Prostate gland (tissue), 2 donors: ENCODE measurements around the gene UBE2J2. TPM values are rescaled to one million over a fixed set of nuclear protein-coding genes. Genes with fewer than 3 reads are reported as not detected.

Experiments used
- DNase-seq: peaks from one replicate; pipeline ENCODE4 v3.0.0-alpha.2; 2019; ENCODE audit warnings: low spot score
- H3K27ac ChIP-seq, 2 donors: fragments of 200-600 bp; sonication (generic); 2 replicates each; pipeline ENCODE4 v1.5.1; 2017 to 2019
- H3K27me3 ChIP-seq: fragments of 200-600 bp; sonication (generic); replicated peaks from 2 replicates; pipeline ENCODE4 v1.5.1; 2019; ENCODE audit not compliant: insufficient read depth
- H3K36me3 ChIP-seq, 2 donors: fragments of 200-600 bp; sonication (generic); 1 replicate in 1 of 2; 2 replicates in 1 of 2; pipeline versions ENCODE4 v1.5.1 to v1.8.1; 2017 to 2019
- H3K4me1 ChIP-seq: fragments of 200-600 bp; sonication (generic); replicated peaks from 2 replicates; pipeline ENCODE4 v1.5.1; 2019
- H3K4me3 ChIP-seq, 2 donors: fragments of 200-600 bp; sonication (generic); 2 replicates each; pipeline ENCODE4 v1.5.1; 2017 to 2019
- H3K9me3 ChIP-seq: fragments of 200-600 bp; sonication (generic); 2 replicates; pipeline ENCODE4 v1.5.1; 2017
- POLR2A ChIP-seq: fragments of 450-650 bp; IDR thresholded peaks from one replicate; pipeline ENCODE4 v1.6.1; 2016; ENCODE audit warnings: antibody characterized with exemption, mild to moderate bottlenecking
- POLR2AphosphoS5 ChIP-seq: sonication (generic); formaldehyde crosslinking; IDR thresholded peaks from one replicate; pipeline ENCODE4 v1.6.1; 2017; ENCODE audit warnings: antibody characterized with exemption
- WGBS: methylation state at CpG from one replicate; pipeline ENCODE4 v1.1.5; 2018; 5-methylcytosine and 5-hydroxymethylcytosine counted together
- intact Hi-C: fragments of 100-400 bp; cut with DNase I; formaldehyde crosslinking; loops from one replicate; pipeline ENCODE4 v1.14.2; 2022
- total RNA-seq, 2 donors: library from RNA; depleted of rRNA; stranded (reverse); fragments of >200 nt; gene quantifications; one replicate each; pipeline ENCODE4 v1.1.0, GENCODE V29; 2016
- TF ChIP-seq, protein P1 (sequence below), 4 experiments: fragments of 200-600 bp in 2 of 4; fragments of 450-650 bp in 2 of 4; sonication (generic) in 2 of 4; IDR thresholded peaks; 1 replicate in 3 of 4; 2 replicates in 1 of 4; pipeline ENCODE4 v1.5.1; 2016 to 2019; ENCODE audit warnings: antibody characterized with exemption in 4 of 4, mild to moderate bottlenecking in 2 of 4, moderate library complexity in 2 of 4

The UBE2J2 gene
- total RNA-seq, 2 donors from 2014 or later: 56.0 to 79.4 TPM

DNA sequence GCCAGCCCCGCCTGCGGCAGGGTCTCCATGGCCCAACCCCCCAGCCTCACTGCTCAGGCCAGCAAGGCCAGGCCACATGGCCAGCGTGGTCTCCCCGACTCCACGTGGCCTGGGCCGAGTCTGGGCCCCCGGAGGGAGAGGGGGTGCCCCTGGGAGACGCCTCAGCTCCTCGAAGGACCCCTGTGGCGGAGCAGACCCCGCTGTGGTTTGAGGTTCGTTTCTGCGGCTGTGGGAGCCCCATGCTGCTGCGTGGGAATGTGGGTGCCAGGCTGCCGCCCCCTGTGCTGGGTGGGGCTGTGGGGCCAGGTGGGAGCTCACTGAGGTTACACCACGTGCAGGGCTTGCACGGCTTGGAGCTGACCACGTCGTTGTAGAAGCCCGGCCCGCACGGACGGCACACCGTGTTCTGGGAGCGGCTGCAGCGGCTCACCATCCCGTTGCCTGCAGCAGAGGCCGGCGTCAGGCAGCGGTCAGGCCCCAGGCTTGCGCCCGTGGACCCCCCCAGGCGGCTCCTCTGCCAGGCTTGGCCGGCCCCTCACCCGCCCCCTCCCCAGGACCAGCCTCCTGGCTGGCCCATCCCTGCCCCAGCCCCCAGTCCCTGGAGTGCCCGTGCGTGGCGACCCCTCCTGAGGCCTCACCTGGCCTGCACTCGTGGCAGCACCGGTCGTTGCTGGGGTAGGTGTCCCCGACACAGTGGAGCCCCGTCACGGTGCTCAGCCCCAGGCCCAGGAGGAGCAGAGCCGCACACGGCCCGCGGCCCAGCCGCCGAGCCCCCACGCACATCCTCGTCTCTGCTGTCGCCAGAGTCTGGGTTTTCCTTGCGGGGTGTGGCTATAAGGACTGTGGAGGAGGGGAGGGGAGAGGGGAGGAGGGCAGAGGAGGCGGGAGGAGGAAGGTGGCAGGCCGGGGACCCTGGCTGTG lies 60.0 kb downstream of the UBE2J2 start, which contains the start of gene TNFRSF4:
Gene TNFRSF4 (minus strand): TSS at position 809 of the 921 bp plus-strand sequence. CDS start 26 bp downstream, at position 783.
- 61% methylated on average over 55 of the region's 56 CpGs for WGBS
- peaks cover 0 to 10% of the 10 kb centered on the region in 2 donors for H3K36me3 ChIP-seq
- H3K27me3 ChIP-seq: no peaks in the 10 kb centered on the region
- intact Hi-C loops: no loop called here
- DNase-seq: no peak
- no peak within 1 kb of the TSS for H3K4me3 ChIP-seq
- no peaks in the 10 kb centered on the region for H3K4me1 ChIP-seq
- H3K9me3 ChIP-seq: no peaks in the 10 kb centered on the region
- no peak for TF ChIP-seq POLR2AphosphoS5
- H3K27ac ChIP-seq: no peak within 1 kb of the TSS

DNA sequence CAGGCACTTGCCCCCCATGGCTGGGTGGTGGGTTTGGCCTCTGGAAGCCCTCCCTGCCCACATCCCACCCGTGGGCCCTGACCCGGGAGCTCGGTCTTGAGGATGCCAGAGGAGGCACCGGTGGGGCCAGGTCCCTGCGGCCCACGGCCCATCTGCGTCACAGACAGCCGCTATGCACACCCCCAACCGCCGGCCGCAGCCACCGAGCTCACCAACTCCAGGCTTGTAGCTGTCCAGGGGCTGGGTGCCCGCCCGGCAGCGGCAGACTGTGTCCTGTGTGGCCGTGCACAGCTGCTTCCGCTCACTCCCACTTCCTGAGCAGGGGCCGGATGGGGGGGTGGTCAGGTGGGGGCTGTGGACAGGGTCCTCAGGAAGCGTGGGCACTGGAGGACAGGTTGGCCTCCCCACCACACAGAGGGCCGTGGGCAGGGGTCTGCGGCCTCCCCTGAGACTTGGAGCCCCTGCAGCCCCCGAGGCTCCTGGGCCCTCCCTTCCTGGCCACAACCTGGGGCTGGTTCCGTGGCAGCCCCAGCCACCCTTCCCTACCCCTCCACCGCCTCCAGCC lies 60.8 kb downstream of the UBE2J2 start:
- no peak for DNase-seq
- no peaks in the 10 kb centered on the region for H3K9me3 ChIP-seq
- no peaks in the 10 kb centered on the region for H3K4me1 ChIP-seq
- 51% methylated on average over 11 of the region's 24 CpGs for WGBS
- intact Hi-C loops: no loop called here
- H3K27me3 ChIP-seq: no peaks in the 10 kb centered on the region
- no peak overlapping the region for H3K27ac ChIP-seq
- peak overlapping the region; percentile 12 to 16 for H3K4me3 ChIP-seq
- peaks cover 0 to 10% of the 10 kb centered on the region in 2 donors for H3K36me3 ChIP-seq
- TF ChIP-seq POLR2A: no peak
- TF ChIP-seq, protein P1, sequence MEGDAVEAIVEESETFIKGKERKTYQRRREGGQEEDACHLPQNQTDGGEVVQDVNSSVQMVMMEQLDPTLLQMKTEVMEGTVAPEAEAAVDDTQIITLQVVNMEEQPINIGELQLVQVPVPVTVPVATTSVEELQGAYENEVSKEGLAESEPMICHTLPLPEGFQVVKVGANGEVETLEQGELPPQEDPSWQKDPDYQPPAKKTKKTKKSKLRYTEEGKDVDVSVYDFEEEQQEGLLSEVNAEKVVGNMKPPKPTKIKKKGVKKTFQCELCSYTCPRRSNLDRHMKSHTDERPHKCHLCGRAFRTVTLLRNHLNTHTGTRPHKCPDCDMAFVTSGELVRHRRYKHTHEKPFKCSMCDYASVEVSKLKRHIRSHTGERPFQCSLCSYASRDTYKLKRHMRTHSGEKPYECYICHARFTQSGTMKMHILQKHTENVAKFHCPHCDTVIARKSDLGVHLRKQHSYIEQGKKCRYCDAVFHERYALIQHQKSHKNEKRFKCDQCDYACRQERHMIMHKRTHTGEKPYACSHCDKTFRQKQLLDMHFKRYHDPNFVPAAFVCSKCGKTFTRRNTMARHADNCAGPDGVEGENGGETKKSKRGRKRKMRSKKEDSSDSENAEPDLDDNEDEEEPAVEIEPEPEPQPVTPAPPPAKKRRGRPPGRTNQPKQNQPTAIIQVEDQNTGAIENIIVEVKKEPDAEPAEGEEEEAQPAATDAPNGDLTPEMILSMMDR (IDR thresholded peaks at IDR 0.05): no peak
- TF ChIP-seq POLR2AphosphoS5: no peak

DNA sequence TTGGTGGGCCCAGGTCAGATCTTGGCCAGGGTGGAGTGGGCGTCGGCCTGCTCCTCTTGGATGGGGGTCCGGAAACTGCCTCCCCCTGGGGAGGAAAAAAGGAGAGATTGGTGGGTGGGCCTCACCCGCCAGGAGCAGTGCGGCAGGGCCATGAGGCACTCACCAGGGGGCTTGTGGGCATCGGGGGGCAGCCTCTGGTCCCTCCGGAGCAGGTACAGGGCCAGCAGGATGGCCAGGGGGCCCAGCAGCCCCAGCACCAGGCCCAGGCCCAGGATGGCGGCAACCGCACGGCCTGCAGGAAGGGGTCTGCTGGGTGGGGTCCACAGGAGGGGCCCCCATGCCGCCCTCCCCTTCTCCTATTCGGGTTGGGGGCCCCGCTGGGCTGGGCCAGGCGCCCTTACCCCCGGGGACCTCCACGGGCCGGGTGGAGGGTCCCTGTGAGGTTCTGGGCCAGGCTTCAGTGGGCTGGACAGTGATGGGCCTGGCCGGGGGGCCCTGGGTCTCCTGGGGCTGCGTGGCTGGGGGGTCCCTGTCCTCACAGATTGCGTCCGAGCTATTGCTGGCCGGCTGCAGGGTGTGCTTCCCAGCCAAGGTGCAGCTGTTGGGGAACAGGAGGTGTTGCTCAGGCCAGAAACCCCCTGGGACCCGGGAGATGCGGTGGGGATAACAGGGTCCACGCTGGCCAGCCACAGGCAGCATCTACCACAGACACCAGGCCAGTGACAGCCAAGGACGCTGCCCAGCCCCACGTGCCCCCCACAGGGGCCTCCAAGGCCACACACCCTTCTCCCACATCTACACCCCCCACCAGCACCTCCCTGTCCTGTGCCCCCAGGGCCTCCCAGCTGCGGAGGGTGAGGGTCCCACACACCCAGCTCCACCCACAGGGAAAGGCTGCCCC lies 61.9 kb downstream of the UBE2J2 start:
- DNase-seq: no peak
- no peaks in the 10 kb centered on the region for H3K4me1 ChIP-seq
- H3K4me3 ChIP-seq: peak overlapping the region in 1 of 2 donors; percentile 16

DNA sequence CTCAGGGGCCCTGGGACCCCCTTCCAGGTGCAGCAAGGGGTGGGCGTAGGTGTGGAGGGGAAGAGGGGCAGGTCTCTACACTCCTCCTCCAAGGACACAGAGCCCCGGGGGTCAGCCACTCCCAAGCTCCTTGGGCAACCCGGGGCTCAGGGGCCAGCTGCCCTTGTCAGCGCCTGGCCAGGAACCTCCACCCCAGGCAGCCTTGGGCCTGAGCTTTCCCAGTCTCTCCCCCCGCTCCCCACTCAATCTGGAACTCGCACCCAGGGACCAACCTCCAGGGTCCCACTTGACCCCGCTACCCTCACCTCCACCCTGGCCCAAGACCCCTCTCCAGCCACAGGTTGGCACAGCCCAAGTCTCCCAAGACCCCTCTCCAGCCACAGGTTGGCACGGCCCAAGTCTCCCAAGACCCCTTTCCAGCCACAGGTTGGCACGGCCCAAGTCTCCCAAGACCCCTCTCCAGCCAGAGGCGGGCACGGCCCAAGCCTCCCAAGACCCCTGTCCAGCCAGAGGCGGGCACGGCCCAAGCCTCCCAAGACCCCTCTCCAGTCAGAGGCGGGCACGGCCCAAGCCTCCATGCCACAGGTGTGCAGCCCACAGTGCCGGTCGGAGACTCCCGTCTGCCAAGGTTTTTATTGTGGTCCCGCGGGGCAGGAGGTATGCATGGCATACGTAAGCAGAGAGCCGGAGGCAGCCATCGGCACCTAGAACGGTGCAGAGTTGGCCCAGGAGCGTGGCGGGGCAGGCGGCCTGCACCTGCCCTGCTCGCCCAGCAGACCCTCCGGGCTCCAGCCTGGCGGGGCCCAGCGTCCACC lies 62.7 kb downstream of the UBE2J2 start:
- Histone ChIP-seq H3K36me3 (no peaks in the 10 kb centered on the region), H3K4me1 (peaks cover 4% of the 10 kb centered on the region), H3K4me3 (no peak overlapping the region), H3K9me3 (no peaks in the 10 kb centered on the region), H3K27ac (no peak overlapping the region), H3K27me3 (no peaks in the 10 kb centered on the region)
- intact Hi-C loops: no loop called here
- no peak for TF ChIP-seq POLR2AphosphoS5
- no peak for TF ChIP-seq POLR2A
- TF ChIP-seq, protein P1 (IDR thresholded peaks at IDR 0.05): no peak
- no peak for DNase-seq
- 93% methylated on average over 31 of the region's 31 CpGs for WGBS

More for the DNA sequence above, 61.9 kb downstream of the UBE2J2 start:
- no peaks in the 10 kb centered on the region for H3K9me3 ChIP-seq
- no peak overlapping the region for H3K27ac ChIP-seq
- intact Hi-C loops: no loop called here
- TF ChIP-seq POLR2A: no peak
- TF ChIP-seq POLR2AphosphoS5: no peak
- TF ChIP-seq, protein P1 (IDR thresholded peaks at IDR 0.05): no peak
- 91% methylated on average over 27 of the region's 28 CpGs for WGBS
- H3K36me3 ChIP-seq: peaks cover 0 to under 1% of the 10 kb centered on the region in 2 donors
- no peaks in the 10 kb centered on the region for H3K27me3 ChIP-seq
